Spinal cord (tissue), 10 donors: Measurements from ENCODE around the gene ZNF800. TPM values are rescaled to one million over a fixed set of nuclear protein-coding genes. Genes with fewer than 3 reads are reported as not detected.
A peak's percentile ranks its signal among the peaks of the same experiment; 100 is the strongest.

Source experiments
- DNase-seq, 6 donors: peaks; one replicate each; pipeline versions ENCODE4 v3.0.0 to v3.0.0-alpha.2; 2013 to 2015; ENCODE audit warnings: low spot score in 6 of 6, low read depth in 4 of 6
- H3K27ac ChIP-seq: one replicate; pipeline ENCODE4 v1.5.1; 2013; ENCODE audit warnings: low read depth, low read length, control low read depth
- H3K27me3 ChIP-seq: one replicate; pipeline ENCODE4 v1.6.1; 2013; ENCODE audit warnings: low read length; ENCODE audit not compliant: control insufficient read depth, insufficient read depth
- H3K36me3 ChIP-seq: one replicate; pipeline ENCODE4 v1.6.1; 2013; ENCODE audit warnings: low read length; ENCODE audit not compliant: control insufficient read depth, insufficient read depth
- H3K4me1 ChIP-seq: one replicate; pipeline ENCODE4 v1.6.1; 2013; ENCODE audit warnings: low read length; ENCODE audit not compliant: control insufficient read depth, insufficient read depth
- H3K4me3 ChIP-seq: one replicate; pipeline ENCODE4 v1.5.1; 2013; ENCODE audit warnings: low read depth, low read length, control low read depth
- H3K9me3 ChIP-seq: one replicate; pipeline ENCODE4 v1.6.1; 2013; ENCODE audit warnings: low read length; ENCODE audit not compliant: control insufficient read depth, insufficient read depth
- WGBS: methylation state at CpG from one replicate; pipeline ENCODE4 v1.1.5; 2013; ENCODE audit warnings: missing lambda C conversion rate; ENCODE audit not compliant: insufficient coverage; 5-methylcytosine and 5-hydroxymethylcytosine counted together
- polyA plus RNA-seq, 2 donors: library from polyadenylated mRNA; unstranded; fragments of 120-200 nt; gene quantifications; one replicate each; pipeline ENCODE4 v1.2.1, GENCODE V29; 2013; ENCODE audit not compliant: insufficient read length in 2 of 2
- total RNA-seq, 2 donors: library from RNA; depleted of rRNA in 1 of 2; stranded (reverse); fragments of 120-200 nt in 1 of 2; fragments of >200 nt in 1 of 2; gene quantifications; one replicate each; pipeline versions ENCODE4 v1.2.3 to v1.2.4, GENCODE V29; 2013 to 2014
- donor health status: healthy.

Gene ZNF800
- total and polyA plus RNA-seq, 4 donors, result 18.5 to 39.5 (median 26.5) TPM

GRCh38 chr7:127359011-127359410 is 33.5 kb downstream of the ZNF800 start:
- H3K4me1 ChIP-seq, result no peaks in the 10 kb centered on the region
- no CpG with 5 or more reads among the region's 1 CpG for whole genome bisulfite sequencing
- no peak overlapping the region for H3K27ac ChIP-seq
- H3K27me3 ChIP-seq, result no peaks in the 10 kb centered on the region
- H3K4me3 ChIP-seq, result no peak overlapping the region
- H3K9me3 ChIP-seq, result no peaks in the 10 kb centered on the region
- no peak for DNase-seq
- H3K36me3 ChIP-seq, result peaks cover 2% of the 10 kb centered on the region

- H3K27ac ChIP-seq, result no peak overlapping the region
- no peaks in the 10 kb centered on the region for H3K36me3 ChIP-seq
- DNase-seq, result no peak
- no peaks in the 10 kb centered on the region for H3K9me3 ChIP-seq
- no peaks in the 10 kb centered on the region for H3K27me3 ChIP-seq
- H3K4me1 ChIP-seq, result no peaks in the 10 kb centered on the region
- no peak overlapping the region for H3K4me3 ChIP-seq
Measured at GRCh38 chr7:127353897-127354296, 38.6 kb downstream of the ZNF800 start.

- DNase-seq, result no peak
- Histone ChIP-seq H3K4me3 (no peak overlapping the region), H3K4me1 (peaks cover 4% of the 10 kb centered on the region), H3K36me3 (no peaks in the 10 kb centered on the region), H3K9me3 (no peaks in the 10 kb centered on the region), H3K27me3 (no peaks in the 10 kb centered on the region), H3K27ac (no peak overlapping the region)
- WGBS, result 44% methylated on average over 2 of the region's 3 CpGs
Measured at GRCh38 chr7:127350586-127350985, 41.9 kb downstream of the ZNF800 start.

- Histone ChIP-seq H3K9me3 (no peaks in the 10 kb centered on the region), H3K27ac (no peak overlapping the region), H3K36me3 (no peaks in the 10 kb centered on the region), H3K4me1 (peaks cover 4% of the 10 kb centered on the region), H3K27me3 (no peaks in the 10 kb centered on the region), H3K4me3 (no peak overlapping the region)
- no peak for DNase-seq
- WGBS, result 85% methylated on average over 3 of the region's 7 CpGs
Measured at GRCh38 chr7:127349881-127350280, 42.6 kb downstream of the ZNF800 start.

GRCh38 chr7:127348247-127348631 is 44.3 kb downstream of the ZNF800 start:
- H3K27ac ChIP-seq, result no peak overlapping the region
- peaks cover 4% of the 10 kb centered on the region for H3K9me3 ChIP-seq
- peaks cover 4% of the 10 kb centered on the region for H3K4me1 ChIP-seq
- H3K27me3 ChIP-seq, result no peaks in the 10 kb centered on the region
- no CpG with 5 or more reads among the region's 3 CpGs for WGBS
- no peaks in the 10 kb centered on the region for H3K36me3 ChIP-seq
- peak overlapping the region; percentile 28 for H3K4me3 ChIP-seq
- no peak for DNase-seq

GRCh38 chr7:127347567-127348246 is 44.8 kb downstream of the ZNF800 start:
- no peaks in the 10 kb centered on the region for H3K36me3 ChIP-seq
- peak overlapping the region; percentile 29 for H3K4me3 ChIP-seq
- H3K9me3 ChIP-seq, result peaks cover 4% of the 10 kb centered on the region
- peaks cover 4% of the 10 kb centered on the region for H3K4me1 ChIP-seq
- under 1% methylated on average over 79 of the region's 79 CpGs for WGBS
- peak in 5 of 6 donors; percentile 24 to 83 (median 36) for DNase-seq
- H3K27me3 ChIP-seq, result no peaks in the 10 kb centered on the region
- H3K27ac ChIP-seq, result no peak overlapping the region

- H3K4me3 ChIP-seq, result no peak overlapping the region
- peaks cover 4% of the 10 kb centered on the region for H3K4me1 ChIP-seq
- H3K36me3 ChIP-seq, result no peaks in the 10 kb centered on the region
- peaks cover 4% of the 10 kb centered on the region for H3K9me3 ChIP-seq
- H3K27me3 ChIP-seq, result no peaks in the 10 kb centered on the region
- no peak overlapping the region for H3K27ac ChIP-seq
- WGBS, result 81% methylated on average over 9 of the region's 9 CpGs
- DNase-seq, result no peak
Measured at GRCh38 chr7:127346575-127347256, 45.8 kb downstream of the ZNF800 start.

GRCh38 chr7:127342596-127342995 is 49.9 kb downstream of the ZNF800 start:
- peaks cover 4% of the 10 kb centered on the region for H3K9me3 ChIP-seq
- peaks cover 3% of the 10 kb centered on the region for H3K4me1 ChIP-seq
- no peaks in the 10 kb centered on the region for H3K27me3 ChIP-seq
- no peak for DNase-seq
- H3K27ac ChIP-seq, result no peak overlapping the region
- H3K4me3 ChIP-seq, result no peak overlapping the region
- no CpG with 5 or more reads among the region's 1 CpG for WGBS
- H3K36me3 ChIP-seq, result no peaks in the 10 kb centered on the region

GRCh38 chr7:127338122-127338521 is 54.4 kb downstream of the ZNF800 start:
- Histone ChIP-seq H3K27me3 (no peaks in the 10 kb centered on the region), H3K9me3 (no peaks in the 10 kb centered on the region), H3K4me1 (no peaks in the 10 kb centered on the region), H3K27ac (no peak overlapping the region), H3K36me3 (no peaks in the 10 kb centered on the region), H3K4me3 (no peak overlapping the region)
- 80% methylated on average over 1 of the region's 1 CpG for WGBS
- no peak for DNase-seq

GRCh38 chr7:127337581-127337980 is 54.9 kb downstream of the ZNF800 start:
- Histone ChIP-seq H3K4me1 (no peaks in the 10 kb centered on the region), H3K27ac (no peak overlapping the region), H3K4me3 (no peak overlapping the region), H3K36me3 (no peaks in the 10 kb centered on the region), H3K9me3 (no peaks in the 10 kb centered on the region), H3K27me3 (no peaks in the 10 kb centered on the region)
- DNase-seq, result no peak
- no CpG with 5 or more reads among the region's 5 CpGs for WGBS
